HG03103 (cell line): ENCODE measurements around the gene PRPSAP2.
"Not testable (repeated sequence)": the region's sequence is repeated elsewhere in the genome, so short reads cannot be mapped to it uniquely, and the experiment has no call there.

Experiments
- ATAC-seq: cut with Tn5 transposase; IDR thresholded peaks from one replicate; pipeline ENCODE4 v1.9.1; 2021; ENCODE audit warnings: low read depth; ENCODE audit not compliant: unreplicated experiment

PRPSAP2 gene

GRCh38 chr17:18937981-18938691 lies 80.2 kb downstream of the PRPSAP2 start:
- ATAC-seq: no peak

- no peak for ATAC-seq
Measured at GRCh38 chr17:18938692-18939023, 80.7 kb downstream of the PRPSAP2 start.

GRCh38 chr17:18944646-18945045 lies 86.7 kb downstream of the PRPSAP2 start:
- ATAC-seq: no peak

GRCh38 chr17:18946536-18946935 lies 88.6 kb downstream of the PRPSAP2 start:
- ATAC-seq: no peak

DNA sequence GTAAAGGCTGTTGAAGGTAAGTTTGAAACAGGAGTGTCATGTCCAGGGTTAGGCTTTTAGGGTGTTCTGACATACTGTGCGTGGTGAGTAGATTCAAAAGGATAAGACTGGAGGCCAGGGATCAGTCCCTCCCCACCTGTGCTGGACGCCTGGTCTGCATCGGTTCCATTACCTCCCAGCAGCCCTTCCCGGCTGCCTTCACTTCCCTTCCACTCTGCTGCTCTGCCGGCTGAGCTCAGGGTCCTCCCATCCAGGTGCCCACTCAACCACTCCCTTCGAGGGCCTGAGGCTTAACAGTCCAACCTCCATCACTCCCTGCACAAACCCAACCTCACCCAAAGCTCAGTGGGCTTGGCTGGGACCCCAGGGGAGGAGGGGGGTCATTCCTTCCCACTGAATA lies 89.9 kb downstream of the PRPSAP2 start:
- ATAC-seq: no peak

DNA sequence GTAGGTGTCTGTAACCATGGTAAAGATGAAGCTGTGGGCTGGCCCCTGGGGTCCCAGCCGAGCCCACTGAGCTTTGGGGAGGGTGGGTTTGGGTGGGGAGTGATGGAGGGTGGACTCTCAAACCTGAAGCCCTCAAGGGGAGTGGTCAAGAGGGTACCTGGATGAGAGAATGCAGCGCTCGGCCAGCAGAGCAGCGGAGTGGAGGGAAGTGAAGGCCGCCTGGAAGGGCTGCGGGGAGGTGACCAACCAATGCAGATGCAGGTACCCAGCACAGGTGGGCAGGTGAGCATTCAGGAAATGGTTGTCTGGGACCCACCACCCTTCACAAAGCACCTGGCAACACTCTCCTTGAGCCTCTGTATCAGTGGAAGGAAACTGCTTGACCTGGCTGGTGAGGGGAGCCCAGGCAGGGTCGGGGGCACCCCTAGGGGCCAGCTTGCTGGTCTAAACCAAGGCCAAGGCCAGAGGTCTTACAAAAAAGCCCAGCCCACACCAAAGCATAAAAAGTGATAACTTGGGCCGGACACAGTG lies 90.6 kb downstream of the PRPSAP2 start:
- ATAC-seq: no peak

DNA sequence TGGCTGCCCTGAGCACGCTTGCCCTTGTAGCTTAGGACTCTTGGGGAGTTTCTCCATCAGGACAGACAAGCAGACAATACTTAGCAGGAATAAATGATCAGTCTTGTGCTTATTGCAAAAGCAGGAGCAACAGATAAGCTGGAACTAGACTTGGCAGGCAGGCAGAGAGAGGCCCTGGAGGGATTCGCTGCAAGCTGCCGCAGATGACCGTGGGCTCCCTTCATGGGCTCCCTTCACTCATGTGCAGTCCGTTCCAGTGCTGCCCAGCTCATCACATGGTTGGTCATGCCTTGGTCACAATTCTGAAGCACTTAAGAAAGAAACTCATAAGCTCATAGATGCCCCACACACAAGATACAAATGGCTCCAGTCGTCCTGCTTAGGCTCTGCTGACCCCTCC lies 91.6 kb downstream of the PRPSAP2 start:
- no peak for ATAC-seq

DNA sequence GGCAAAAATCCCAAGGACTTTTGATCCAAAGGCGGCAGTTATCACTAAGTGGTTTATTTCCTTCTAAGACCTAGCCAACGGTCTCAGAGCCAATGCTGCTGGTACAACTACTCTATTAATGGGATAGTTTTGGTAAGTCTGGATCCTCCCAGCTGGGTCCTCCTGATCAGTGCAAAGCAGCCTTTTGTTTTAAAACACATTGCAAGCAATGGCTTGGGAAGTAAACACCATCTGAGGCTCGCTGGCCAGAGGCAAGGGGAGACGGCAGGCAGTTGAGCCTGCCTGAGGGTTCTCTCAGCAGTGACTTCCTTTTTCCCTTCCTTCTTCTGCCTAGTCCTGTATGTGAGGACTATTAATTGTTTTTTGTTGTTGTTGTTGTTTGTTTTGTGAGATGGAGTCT lies 92.4 kb downstream of the PRPSAP2 start:
- no peak for ATAC-seq

DNA sequence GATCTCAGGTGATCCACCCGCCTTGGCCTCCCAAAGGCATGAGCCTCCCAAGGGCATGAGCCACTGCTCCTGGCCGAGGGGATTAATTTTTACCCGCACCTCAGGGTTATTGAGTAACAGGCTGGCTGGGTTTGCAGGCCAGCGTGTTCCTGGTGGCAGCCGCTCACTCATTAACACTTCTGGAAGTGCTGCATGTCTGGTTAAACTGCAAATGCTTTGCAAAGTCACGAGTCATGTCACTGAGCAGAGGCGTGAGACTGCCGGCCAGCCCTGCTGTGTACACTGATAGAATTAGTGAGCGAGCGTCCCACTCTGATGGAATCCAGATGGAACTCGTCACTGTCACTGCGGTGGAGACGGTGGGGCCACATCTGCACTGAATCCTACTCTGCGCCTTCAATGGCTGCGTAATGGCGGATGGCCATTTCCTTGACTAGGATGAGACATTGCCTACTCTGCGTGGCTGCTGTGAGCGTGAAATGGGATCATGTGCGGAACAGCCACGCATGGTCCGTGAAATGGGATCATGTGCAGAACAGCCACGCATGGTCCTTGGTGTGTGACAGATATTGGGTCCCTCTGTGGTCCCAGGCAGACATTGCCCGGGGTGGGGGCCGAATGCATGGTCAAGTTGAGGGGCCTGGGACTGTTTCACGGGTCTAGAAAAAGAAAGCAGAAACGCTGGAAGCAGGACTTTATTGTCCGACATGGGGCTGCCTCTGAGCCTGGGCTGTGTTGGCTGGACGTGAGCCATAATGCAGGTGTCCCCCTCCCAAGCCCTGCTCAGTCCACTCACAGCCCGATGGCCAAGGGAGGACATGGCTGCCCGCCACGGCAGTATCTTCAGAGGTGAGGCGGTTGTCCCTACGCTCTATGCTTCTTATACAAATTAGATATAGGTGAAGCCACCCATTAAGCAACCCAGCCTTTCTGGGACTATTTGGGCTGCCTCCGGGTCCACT lies 93.3 kb downstream of the PRPSAP2 start:
- ATAC-seq: no peak

- no peak for ATAC-seq
Measured at GRCh38 chr17:18951941-18952842, 94.3 kb downstream of the PRPSAP2 start, which contains the start of gene SLC5A10. SLC5A10 (plus strand) TSS chr17:18952165; CDS start chr17:18952206, 41 bp downstream.

DNA sequence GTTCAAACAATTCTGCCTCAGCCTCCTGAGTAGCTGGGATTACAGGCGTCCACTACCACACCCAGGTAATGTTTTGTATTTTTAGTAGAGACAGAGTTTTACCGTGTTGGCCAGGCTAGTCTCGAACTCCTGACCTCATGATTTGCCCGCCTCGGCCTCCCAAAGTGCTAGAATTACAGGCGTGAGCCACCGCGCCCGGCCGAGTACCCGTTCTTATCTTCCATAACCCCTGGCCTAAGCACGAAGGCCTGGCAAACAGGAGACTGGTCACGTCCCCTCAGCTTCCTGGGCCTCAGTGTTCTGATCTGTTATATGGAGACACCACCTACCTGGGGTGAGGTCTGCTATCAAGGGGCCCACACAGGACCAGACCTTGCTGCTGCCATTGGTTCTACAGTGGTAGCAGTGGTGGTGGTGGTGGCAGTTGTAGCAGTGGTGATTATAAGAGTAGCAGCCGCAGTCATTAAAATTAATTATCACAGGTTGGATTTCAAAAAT lies 95.3 kb downstream of the PRPSAP2 start:
- ATAC-seq: no peak

DNA sequence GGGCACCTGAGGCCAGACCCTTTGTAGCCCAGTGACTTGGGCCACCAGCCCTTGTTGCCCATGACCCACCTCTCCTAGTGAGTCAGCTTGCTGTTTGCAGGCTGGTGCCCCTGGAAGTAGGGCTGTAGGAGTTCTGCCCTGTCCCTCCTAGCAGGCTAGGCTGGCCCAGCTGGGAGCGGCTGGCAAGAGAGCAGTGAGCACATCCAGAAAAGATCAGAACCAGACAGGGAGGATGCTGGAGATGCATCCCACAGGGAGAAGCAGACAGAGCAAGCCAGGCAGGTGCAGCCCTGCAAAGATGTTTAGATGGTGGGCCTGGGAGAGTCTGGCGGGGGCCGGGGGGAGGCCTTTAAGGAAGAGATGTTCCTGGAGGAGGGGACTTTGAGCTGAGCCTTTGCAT lies 96.4 kb downstream of the PRPSAP2 start:
- ATAC-seq: no peak

GRCh38 chr17:18955009-18955408 lies 97.1 kb downstream of the PRPSAP2 start:
- no peak for ATAC-seq

GRCh38 chr17:18956021-18956420 lies 98.1 kb downstream of the PRPSAP2 start:
- ATAC-seq: not testable (repeated sequence)

GRCh38 chr17:18956581-18956980 lies 98.7 kb downstream of the PRPSAP2 start:
- ATAC-seq: no peak

DNA sequence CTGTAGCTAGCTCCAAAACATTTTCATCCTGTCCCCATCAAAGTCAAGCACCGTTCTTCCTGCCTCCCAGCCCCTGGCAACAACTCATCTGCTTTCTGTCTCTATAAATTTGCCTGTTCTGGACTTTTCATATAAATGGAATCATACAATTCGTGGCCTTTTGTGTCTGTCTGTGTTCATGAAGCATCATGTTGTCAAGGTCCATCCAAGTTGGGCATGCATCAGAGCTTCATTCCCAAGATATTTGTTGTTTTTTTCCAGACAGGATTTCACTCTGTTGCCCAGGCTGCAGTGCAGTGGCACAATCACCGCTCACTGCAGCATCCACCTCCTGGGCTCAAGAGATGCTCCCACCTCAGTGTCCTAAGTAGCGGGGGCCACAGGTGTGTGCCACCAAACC lies 99.9 kb downstream of the PRPSAP2 start:
- ATAC-seq: no peak

- ATAC-seq: no peak
Measured at GRCh38 chr17:18958611-18959010, 100.7 kb downstream of the PRPSAP2 start.

- ATAC-seq: no peak
Measured at GRCh38 chr17:18959071-18959844, 101.3 kb downstream of the PRPSAP2 start.

DNA sequence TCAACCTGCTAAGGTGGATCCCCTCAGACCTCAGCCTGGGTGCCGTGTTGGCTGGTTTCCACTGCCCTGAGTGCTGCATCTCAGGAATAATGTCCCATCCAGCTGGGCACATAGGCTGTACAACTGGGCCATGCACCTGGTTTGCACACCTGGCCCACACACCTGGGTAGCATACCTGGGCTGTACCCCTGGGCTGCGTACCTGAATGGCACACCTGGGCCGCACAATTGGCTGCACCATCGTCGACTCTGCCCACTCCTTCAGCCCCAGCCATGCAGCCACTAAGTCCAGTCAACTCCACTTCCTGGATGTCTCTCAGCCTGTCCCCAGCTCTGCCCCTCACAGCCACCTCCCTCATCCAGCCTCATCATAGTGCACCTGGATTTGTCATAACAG lies 101.9 kb downstream of the PRPSAP2 start:
- no peak for ATAC-seq

- no peak for ATAC-seq
Measured at GRCh38 chr17:18960241-18960665, 102.3 kb downstream of the PRPSAP2 start.
